Pancreas (tissue), 10 donors: ENCODE results near the gene RACK1. TPM values are rescaled to one million over a fixed set of nuclear protein-coding genes. Genes with fewer than 3 reads are reported as not detected.
A peak's percentile ranks its signal among the peaks of the same experiment; 100 is the strongest.

Source experiments
- ATAC-seq, 4 donors: fragments of 200-7000 bp; cut with Tn5 transposase; one replicate each; pipeline versions ENCODE4 v1.8.0 to v1.9.1; 2020; ENCODE audit warnings: mild to moderate bottlenecking in 4 of 4, moderate library complexity in 4 of 4
- DNase-seq, 6 donors: peaks; one replicate each; pipeline ENCODE4 v3.0.0-alpha.2; 2020
- FAIRE-seq: peaks from 2 replicates; lab custom pipeline; 2012; peaks lifted over from hg19 to GRCh38; lab: Jason Lieb, UNC
- H3K27ac ChIP-seq, 4 donors: fragments of 200-600 bp; sonication (generic); 1 replicate in 3 of 4; 2 replicates in 1 of 4; pipeline versions ENCODE4 v1.5.0 to v1.8.0; 2020
- H3K27me3 ChIP-seq, 4 donors: fragments of 200-600 bp; one replicate each; pipeline ENCODE4 v1.8.0; 2021
- H3K36me3 ChIP-seq, 3 donors: fragments of 200-600 bp; sonication (generic) in 1 of 3; one replicate each; pipeline versions ENCODE4 v1.5.0 to v1.8.0; 2020 to 2021
- H3K4me1 ChIP-seq, 3 donors: fragments of 200-600 bp; one replicate each; pipeline ENCODE4 v1.8.0; 2021
- H3K4me3 ChIP-seq, 4 donors: fragments of 200-600 bp; sonication (generic) in 2 of 4; one replicate each; pipeline versions ENCODE4 v1.5.0 to v1.8.0; 2020 to 2021
- H3K9me3 ChIP-seq, 4 donors: fragments of 200-600 bp; one replicate each; pipeline ENCODE4 v1.8.0; 2021
- WGBS, 2 donors: extraction: QIAGEN DNeasy Blood & Tissue Kit; methylation state at CpG; one replicate each; pipeline ENCODE4 v1.1.7; 2013; 5-methylcytosine and 5-hydroxymethylcytosine counted together
- intact Hi-C, 3 donors: fragments of 100-400 bp; cut with DNase I; formaldehyde crosslinking; loops; one replicate each; pipeline versions ENCODE4 v1.11.1 to v1.14.2; 2022
- polyA plus RNA-seq, 2 donors: library from polyadenylated mRNA; stranded (reverse); fragments of 200-250 nt; gene quantifications; one replicate each; pipeline ENCODE4 v1.2.3, GENCODE V29; 2013
- total RNA-seq, 6 donors: library from RNA; stranded (reverse); fragmentation: NEBNext Ultra II Directional in 4 of 6; extraction: Animal tissue kit (Norgen Biotek cat#: 25700) in 4 of 6; gene quantifications; one replicate each; pipeline versions ENCODE4 v1.2.1 to v1.2.4, GENCODE V29; 2021 to 2023
- TF ChIP-seq, protein P1 (sequence below), 4 donors: fragments of 200-600 bp; sonication (generic) in 3 of 4; IDR thresholded peaks; one replicate each; pipeline versions ENCODE4 v1.5.0 to v1.8.0; 2021; ENCODE audit warnings: antibody characterized with exemption in 4 of 4
- donor health status: healthy with polysubstance abuse.
- donor health status: DM: no; HTN: no; CAD: no; lungs with moderate emphysema.
- donor health status: DM: no; HTN: no; CAD: no.
- donor health status: control.
- donor health status: control.
- donor health status: Bipolar disorder and iron deficiency.
- donor health status: DM: yes; HTN: yes; CAD: no.
- donor health status: DM: no; HTN: no; CAD: no.
- donor health status: DM: no; HTN: no; CAD: no.
- donor health status: DM: yes; HTN: yes; CAD: no.

The RACK1 gene
- total and polyA plus RNA-seq, 8 donors = 974 to 1,629 (median 1,233) TPM

- H3K4me1 ChIP-seq = no peaks in the 10 kb centered on the region
- no peak overlapping the region for H3K4me3 ChIP-seq
- WGBS, 2 donors = 64 to 68% methylated on average over 12 of the region's 12 CpGs
- DNase-seq = peak in 1 of 6 donors; percentile 16
- no peak overlapping the region for H3K27ac ChIP-seq
- FAIRE-seq = no peak
- ATAC-seq = no peak
- intact Hi-C loops = no loop called here
- H3K9me3 ChIP-seq = no peaks in the 10 kb centered on the region
- TF ChIP-seq, protein P1, sequence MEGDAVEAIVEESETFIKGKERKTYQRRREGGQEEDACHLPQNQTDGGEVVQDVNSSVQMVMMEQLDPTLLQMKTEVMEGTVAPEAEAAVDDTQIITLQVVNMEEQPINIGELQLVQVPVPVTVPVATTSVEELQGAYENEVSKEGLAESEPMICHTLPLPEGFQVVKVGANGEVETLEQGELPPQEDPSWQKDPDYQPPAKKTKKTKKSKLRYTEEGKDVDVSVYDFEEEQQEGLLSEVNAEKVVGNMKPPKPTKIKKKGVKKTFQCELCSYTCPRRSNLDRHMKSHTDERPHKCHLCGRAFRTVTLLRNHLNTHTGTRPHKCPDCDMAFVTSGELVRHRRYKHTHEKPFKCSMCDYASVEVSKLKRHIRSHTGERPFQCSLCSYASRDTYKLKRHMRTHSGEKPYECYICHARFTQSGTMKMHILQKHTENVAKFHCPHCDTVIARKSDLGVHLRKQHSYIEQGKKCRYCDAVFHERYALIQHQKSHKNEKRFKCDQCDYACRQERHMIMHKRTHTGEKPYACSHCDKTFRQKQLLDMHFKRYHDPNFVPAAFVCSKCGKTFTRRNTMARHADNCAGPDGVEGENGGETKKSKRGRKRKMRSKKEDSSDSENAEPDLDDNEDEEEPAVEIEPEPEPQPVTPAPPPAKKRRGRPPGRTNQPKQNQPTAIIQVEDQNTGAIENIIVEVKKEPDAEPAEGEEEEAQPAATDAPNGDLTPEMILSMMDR (IDR thresholded peaks at IDR 0.05) = no peak
- no peaks in the 10 kb centered on the region for H3K36me3 ChIP-seq
- no peaks in the 10 kb centered on the region for H3K27me3 ChIP-seq
Measured at GRCh38 chr5:181199881-181200638, 43.6 kb downstream of the RACK1 start.

GRCh38 chr5:181198905-181199519, 44.7 kb downstream of the RACK1 start:
- no peak for DNase-seq

DNA sequence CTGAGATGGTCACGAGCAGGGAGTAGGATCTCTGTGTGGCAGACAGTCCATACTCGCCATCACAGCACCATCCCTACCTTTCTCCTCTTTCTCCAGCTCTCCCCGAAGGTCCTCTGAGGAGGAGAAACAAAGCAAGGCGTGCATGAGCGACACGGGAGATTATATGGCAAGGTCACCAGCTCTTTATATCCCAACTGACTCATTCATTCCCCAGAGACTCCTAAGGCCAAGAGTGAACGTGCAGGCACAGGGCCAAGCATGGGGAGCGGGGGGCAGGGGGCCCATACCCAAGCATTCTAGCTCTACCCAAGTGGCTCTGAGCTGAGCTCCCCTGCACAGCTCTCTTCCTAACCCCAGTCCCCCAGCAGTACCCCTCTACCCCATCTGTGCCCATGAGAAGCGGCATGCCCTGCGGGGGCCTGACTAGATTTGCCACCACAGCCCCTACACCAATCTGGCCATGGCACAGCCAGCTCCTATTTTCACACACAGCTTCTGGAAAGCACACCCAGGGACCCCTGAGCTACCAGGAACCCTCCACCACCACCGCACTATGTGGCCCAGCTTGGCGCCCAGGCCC, 45.5 kb downstream of the RACK1 start:
- intact Hi-C loops = no loop called here
- no peak for FAIRE-seq
- 78 to 90% methylated on average over 11 to 12 of the region's 12 CpGs for WGBS, 2 donors

More at GRCh38 chr5:181198905-181199519, 44.7 kb downstream of the RACK1 start:
- no peak overlapping the region for H3K4me3 ChIP-seq
- H3K27ac ChIP-seq = no peak overlapping the region
- H3K36me3 ChIP-seq = no peaks in the 10 kb centered on the region
- FAIRE-seq (no peak), ATAC-seq (no peak)
- no peaks in the 10 kb centered on the region for H3K9me3 ChIP-seq
- H3K4me1 ChIP-seq = no peaks in the 10 kb centered on the region
- intact Hi-C loops = no loop called here
- WGBS, 2 donors = 77 to 79% methylated on average over 9 of the region's 9 CpGs
- TF ChIP-seq, protein P1 (IDR thresholded peaks at IDR 0.05) = no peak
- H3K27me3 ChIP-seq = no peaks in the 10 kb centered on the region

DNA sequence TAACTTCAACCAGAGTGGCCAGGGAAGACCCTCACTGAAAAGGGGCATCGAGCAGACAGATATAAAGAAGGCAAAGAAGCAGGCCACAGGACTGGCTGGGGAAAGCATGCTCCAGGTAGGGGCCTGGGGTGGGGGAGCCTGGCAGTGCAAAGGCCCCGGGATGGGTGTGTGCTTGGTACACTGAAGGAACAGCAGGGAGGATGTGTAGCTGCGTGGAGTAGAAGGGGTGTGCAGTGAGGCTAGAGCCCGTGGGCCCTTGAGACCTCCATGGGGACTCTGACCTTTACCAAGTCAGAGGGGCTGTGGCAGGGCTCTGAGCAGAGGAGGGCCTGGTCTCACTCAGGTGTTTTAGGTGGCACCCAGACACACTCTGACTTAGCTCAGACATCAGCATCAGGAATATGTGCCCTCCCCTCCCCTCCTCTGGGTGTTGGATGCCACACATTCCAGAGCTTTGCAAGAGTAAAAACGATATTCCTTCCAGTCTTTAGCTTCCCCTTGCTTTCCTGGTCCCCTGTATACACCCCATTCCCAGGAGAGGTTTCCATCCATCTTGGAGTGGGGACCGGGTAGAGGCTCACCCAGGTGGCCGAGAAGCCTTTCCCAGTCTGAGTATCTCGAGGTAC, 46.3 kb downstream of the RACK1 start:
- no peak overlapping the region for H3K27ac ChIP-seq
- TF ChIP-seq, protein P1 (IDR thresholded peaks at IDR 0.05) = no peak
- WGBS, 2 donors = 72 to 77% methylated on average over 8 of the region's 8 CpGs
- FAIRE-seq (no peak), DNase-seq (no peak), ATAC-seq (no peak)
- no peaks in the 10 kb centered on the region for H3K36me3 ChIP-seq
- H3K27me3 ChIP-seq = no peaks in the 10 kb centered on the region
- H3K4me3 ChIP-seq = no peak overlapping the region
- H3K4me1 ChIP-seq = peaks cover 1 to 5% (median 2%) of the 10 kb centered on the region in 3 donors
- no peaks in the 10 kb centered on the region for H3K9me3 ChIP-seq
- intact Hi-C loops = no loop called here

More for the DNA sequence above, 45.5 kb downstream of the RACK1 start:
- ATAC-seq = no peak
- H3K4me3 ChIP-seq = no peak overlapping the region
- H3K36me3 ChIP-seq = no peaks in the 10 kb centered on the region
- H3K27ac ChIP-seq = no peak overlapping the region
- H3K27me3 ChIP-seq = no peaks in the 10 kb centered on the region
- no peaks in the 10 kb centered on the region for H3K9me3 ChIP-seq
- TF ChIP-seq, protein P1 (IDR thresholded peaks at IDR 0.05) = no peak
- DNase-seq = peak in 1 of 6 donors; percentile 16
- H3K4me1 ChIP-seq = no peaks in the 10 kb centered on the region
